Parathyroid adenoma (tissue), 2 donors: ENCODE data around the gene CDH4.

ENCODE experiments used
- H2AFZ ChIP-seq: fragments of 300-600 bp; sonication (generic); one replicate; pipeline ENCODE4 v1.7.0; 2017; ENCODE audit warnings: antibody characterized with exemption, mild to moderate bottlenecking
- H3K27ac ChIP-seq: fragments of 300-600 bp; sonication (generic); one replicate; pipeline ENCODE4 v1.7.0; 2017
- H3K27me3 ChIP-seq: fragments of 300-600 bp; sonication (generic); one replicate; pipeline ENCODE4 v1.7.0; 2017; ENCODE audit warnings: low read length; ENCODE audit not compliant: control insufficient read depth, insufficient read depth
- H3K36me3 ChIP-seq: fragments of 300-600 bp; sonication (generic); one replicate; pipeline ENCODE4 v1.7.0; 2017; ENCODE audit warnings: low read length; ENCODE audit not compliant: control insufficient read depth, insufficient read depth
- H3K4me1 ChIP-seq: fragments of 300-600 bp; sonication (generic); one replicate; pipeline ENCODE4 v1.7.0; 2017; ENCODE audit warnings: control low read depth
- H3K4me2 ChIP-seq: fragments of 300-600 bp; sonication (generic); one replicate; pipeline ENCODE4 v1.7.0; 2017; ENCODE audit warnings: low read length
- H3K4me3 ChIP-seq: fragments of 300-600 bp; sonication (generic); one replicate; pipeline ENCODE4 v1.7.0; 2017; ENCODE audit warnings: low read depth, low read length
- H3K79me2 ChIP-seq: fragments of 300-600 bp; sonication (generic); one replicate; pipeline ENCODE4 v1.7.0; 2017; ENCODE audit warnings: control low read depth
- H3K9ac ChIP-seq: fragments of 300-600 bp; sonication (generic); one replicate; pipeline ENCODE4 v1.7.0; 2017; ENCODE audit warnings: mild to moderate bottlenecking
- H3K9me3 ChIP-seq: fragments of 300-600 bp; sonication (generic); one replicate; pipeline ENCODE4 v1.7.0; 2017; ENCODE audit warnings: low read length; ENCODE audit not compliant: control insufficient read depth
- CTCF ChIP-seq: fragments of 300-600 bp; sonication (generic); IDR thresholded peaks from one replicate; pipeline ENCODE4 v1.7.0; 2017; ENCODE audit warnings: antibody characterized with exemption, mild to moderate bottlenecking
- donor health status: primary hyperparathyroidism.

Gene CDH4

GRCh38 chr20:61905781-61906523, 653.9 kb downstream of the CDH4 start:
- Histone ChIP-seq H3K4me3 (no peak overlapping the region), H3K36me3 (no peaks in the 10 kb centered on the region), H3K4me2 (no peak overlapping the region), H3K9ac (no peak overlapping the region), H2AFZ (no peak overlapping the region), H3K27ac (no peak overlapping the region), H3K79me2 (no peaks in the 10 kb centered on the region), H3K9me3 (no peaks in the 10 kb centered on the region), H3K27me3 (peaks cover 3% of the 10 kb centered on the region), H3K4me1 (no peaks in the 10 kb centered on the region)
- TF ChIP-seq CTCF, result no peak

GRCh38 chr20:61907081-61907891, 655.2 kb downstream of the CDH4 start:
- no peak for TF ChIP-seq CTCF
- no peak overlapping the region for H3K27ac ChIP-seq
- no peak overlapping the region for H3K4me3 ChIP-seq
- H2AFZ ChIP-seq, result no peak overlapping the region
- peaks cover 3% of the 10 kb centered on the region for H3K27me3 ChIP-seq
- H3K36me3 ChIP-seq, result no peaks in the 10 kb centered on the region
- H3K9ac ChIP-seq, result no peak overlapping the region
- no peaks in the 10 kb centered on the region for H3K9me3 ChIP-seq
- no peak overlapping the region for H3K4me2 ChIP-seq
- H3K79me2 ChIP-seq, result no peaks in the 10 kb centered on the region
- no peaks in the 10 kb centered on the region for H3K4me1 ChIP-seq

- Histone ChIP-seq H3K9me3 (no peaks in the 10 kb centered on the region), H3K4me3 (no peak overlapping the region), H3K9ac (no peak overlapping the region), H3K27me3 (peaks cover 3% of the 10 kb centered on the region), H3K4me1 (no peaks in the 10 kb centered on the region), H3K4me2 (no peak overlapping the region), H3K27ac (no peak overlapping the region), H3K79me2 (no peaks in the 10 kb centered on the region), H3K36me3 (no peaks in the 10 kb centered on the region), H2AFZ (no peak overlapping the region)
- no peak for TF ChIP-seq CTCF
Measured at GRCh38 chr20:61908057-61909026, 656.3 kb downstream of the CDH4 start.

- H3K4me3 ChIP-seq, result no peak overlapping the region
- no peaks in the 10 kb centered on the region for H3K27me3 ChIP-seq
- H3K4me1 ChIP-seq, result no peaks in the 10 kb centered on the region
- H3K27ac ChIP-seq, result no peak overlapping the region
- H3K79me2 ChIP-seq, result no peaks in the 10 kb centered on the region
- H3K9ac ChIP-seq, result no peak overlapping the region
- H3K36me3 ChIP-seq, result no peaks in the 10 kb centered on the region
- no peak for TF ChIP-seq CTCF
- H3K9me3 ChIP-seq, result no peaks in the 10 kb centered on the region
- no peak overlapping the region for H3K4me2 ChIP-seq
- no peak overlapping the region for H2AFZ ChIP-seq
Measured at GRCh38 chr20:61909028-61909427, 657.0 kb downstream of the CDH4 start.
